HG03469 (cell line): Measurements from ENCODE around the gene PSMD5.

ENCODE experiments used
- ATAC-seq: cut with Tn5 transposase; IDR thresholded peaks from one replicate; pipeline ENCODE4 v1.9.1; 2021; ENCODE audit warnings: mild to moderate bottlenecking, moderate library complexity, moderate number of reproducible peaks; ENCODE audit not compliant: unreplicated experiment

PSMD5 gene

GRCh38 chr9:120856700-120857099 is 14.0 kb upstream of the PSMD5 start:
- no peak for ATAC-seq

GRCh38 chr9:120855827-120856670 is 13.3 kb upstream of the PSMD5 start:
- ATAC-seq: no peak

- ATAC-seq: no peak
Measured at GRCh38 chr9:120854596-120855327, 12.0 kb upstream of the PSMD5 start.

- no peak for ATAC-seq
Measured at GRCh38 chr9:120853198-120853597, 10.5 kb upstream of the PSMD5 start.

GRCh38 chr9:120852240-120853010 is 9.7 kb upstream of the PSMD5 start:
- ATAC-seq: no peak

- ATAC-seq: no peak
Measured at GRCh38 chr9:120851449-120851848, 8.7 kb upstream of the PSMD5 start.

GRCh38 chr9:120850315-120850714 is 7.6 kb upstream of the PSMD5 start:
- no peak for ATAC-seq

GRCh38 chr9:120846906-120847305 is 4.2 kb upstream of the PSMD5 start:
- no peak for ATAC-seq

GRCh38 chr9:120846251-120846889 is 3.6 kb upstream of the PSMD5 start:
- no peak for ATAC-seq

- ATAC-seq: no peak
Measured at GRCh38 chr9:120845255-120845654, 2.5 kb upstream of the PSMD5 start.

GRCh38 chr9:120841930-120842684 is 615 bp downstream of the PSMD5 start:
- no peak for ATAC-seq

GRCh38 chr9:120839146-120839545 is 3.6 kb downstream of the PSMD5 start:
- ATAC-seq: no peak

GRCh38 chr9:120837921-120838320 is 4.8 kb downstream of the PSMD5 start:
- ATAC-seq: no peak

GRCh38 chr9:120833325-120833724 is 9.4 kb downstream of the PSMD5 start:
- ATAC-seq: no peak

GRCh38 chr9:120832807-120833206 is 9.9 kb downstream of the PSMD5 start:
- ATAC-seq: no peak

GRCh38 chr9:120830865-120831264 is 11.9 kb downstream of the PSMD5 start:
- no peak for ATAC-seq

- no peak for ATAC-seq
Measured at GRCh38 chr9:120830151-120830550, 12.6 kb downstream of the PSMD5 start.

GRCh38 chr9:120829650-120830049 is 13.1 kb downstream of the PSMD5 start:
- ATAC-seq: no peak

GRCh38 chr9:120820095-120820494 is 22.6 kb downstream of the PSMD5 start:
- no peak for ATAC-seq

GRCh38 chr9:120818595-120818994 is 24.1 kb downstream of the PSMD5 start:
- ATAC-seq: no peak
